Neural crest cell (in vitro differentiated cells): ENCODE measurements around the gene ABCA3. TPM values are rescaled to one million over a fixed set of nuclear protein-coding genes. Genes with fewer than 3 reads are reported as not detected.

Source experiments
- DNase-seq: peaks from one replicate; pipeline ENCODE4 v3.0.0; 2021; ENCODE audit warnings: low read depth, mixed read lengths, low spot score
- H3K27ac Mint-ChIP-seq: one replicate; pipeline ENCODE4 v1.8.0; 2021; ENCODE audit warnings: mild to moderate bottlenecking, mixed read lengths; ENCODE audit not compliant: unreplicated experiment
- H3K27me3 Mint-ChIP-seq: 2 replicates; pipeline ENCODE4 v1.8.0; 2021; ENCODE audit warnings: low read depth, mild to moderate bottlenecking, mixed read lengths
- H3K36me3 Mint-ChIP-seq: 2 replicates; pipeline ENCODE4 v1.8.0; 2021; ENCODE audit warnings: low read depth, mild to moderate bottlenecking, mixed read lengths
- H3K4me1 Mint-ChIP-seq: 2 replicates; pipeline ENCODE4 v1.8.0; 2021; ENCODE audit warnings: mixed read lengths
- H3K4me3 Mint-ChIP-seq: one replicate; pipeline ENCODE4 v1.8.0; 2021; ENCODE audit warnings: mild to moderate bottlenecking, mixed read lengths
- H3K9me3 Mint-ChIP-seq: 2 replicates; pipeline ENCODE4 v1.8.0; 2021; ENCODE audit warnings: mixed read lengths
- CTCF ChIP-seq: fragments of 200-600 bp; sonication (generic); conservative IDR thresholded peaks from 2 replicates; pipeline ENCODE4 v1.5.0; 2021; ENCODE audit warnings: antibody characterized with exemption, mild to moderate bottlenecking
- total RNA-seq: library from RNA; stranded (reverse); gene quantifications from 2 replicates; pipeline ENCODE4 v1.2.1, GENCODE V29; 2021

ABCA3 gene
- total RNA-seq, 1 donor from 2014 or later, result 19.6 TPM

- Mint-ChIP-seq H3K4me3 (no peak overlapping the region), H3K36me3 (no peaks in the 10 kb centered on the region), H3K27ac (no peak overlapping the region), H3K27me3 (no peaks in the 10 kb centered on the region), H3K9me3 (no peaks in the 10 kb centered on the region), H3K4me1 (no peaks in the 10 kb centered on the region)
- no peak for TF ChIP-seq CTCF
- no peak for DNase-seq
These were observed 16.8 kb downstream of the ABCA3 start for GRCh38 chr16:2323701-2324100.

GRCh38 chr16:2319606-2320005 lies 20.9 kb downstream of the ABCA3 start:
- Mint-ChIP-seq H3K4me1 (no peaks in the 10 kb centered on the region), H3K27ac (no peak overlapping the region), H3K36me3 (no peaks in the 10 kb centered on the region), H3K9me3 (no peaks in the 10 kb centered on the region), H3K4me3 (no peak overlapping the region), H3K27me3 (no peaks in the 10 kb centered on the region)
- DNase-seq, result no peak
- no peak for TF ChIP-seq CTCF

GRCh38 chr16:2317231-2318020 lies 23.1 kb downstream of the ABCA3 start:
- Mint-ChIP-seq H3K4me3 (no peak overlapping the region), H3K4me1 (no peaks in the 10 kb centered on the region), H3K27ac (no peak overlapping the region), H3K36me3 (no peaks in the 10 kb centered on the region), H3K27me3 (no peaks in the 10 kb centered on the region), H3K9me3 (no peaks in the 10 kb centered on the region)
- no peak for TF ChIP-seq CTCF
- DNase-seq, result no peak

GRCh38 chr16:2308089-2308962 lies 32.2 kb downstream of the ABCA3 start:
- no peak overlapping the region for H3K4me3 Mint-ChIP-seq
- no peaks in the 10 kb centered on the region for H3K36me3 Mint-ChIP-seq
- no peak for TF ChIP-seq CTCF
- H3K4me1 Mint-ChIP-seq, result no peaks in the 10 kb centered on the region
- DNase-seq, result no peak
- no peaks in the 10 kb centered on the region for H3K9me3 Mint-ChIP-seq
- no peaks in the 10 kb centered on the region for H3K27me3 Mint-ChIP-seq
- no peak overlapping the region for H3K27ac Mint-ChIP-seq

- no peak overlapping the region for H3K27ac Mint-ChIP-seq
- no peaks in the 10 kb centered on the region for H3K4me1 Mint-ChIP-seq
- H3K36me3 Mint-ChIP-seq, result no peaks in the 10 kb centered on the region
- no peak overlapping the region for H3K4me3 Mint-ChIP-seq
- no peaks in the 10 kb centered on the region for H3K27me3 Mint-ChIP-seq
- TF ChIP-seq CTCF, result no peak
- DNase-seq, result no peak
- no peaks in the 10 kb centered on the region for H3K9me3 Mint-ChIP-seq
These were observed 40.7 kb downstream of the ABCA3 start for GRCh38 chr16:2299915-2300192.
